PC-3 (cell line): ENCODE data around the gene TMEM231. TPM values are rescaled to one million over a fixed set of nuclear protein-coding genes. Genes with fewer than 3 reads are reported as not detected.
"Not testable (repeated sequence)": the region's sequence is repeated elsewhere in the genome, so short reads cannot be mapped to it uniquely, and the experiment has no call there.

Experiments
- ATAC-seq: fragments of 200-7000 bp; cut with Tn5 transposase; 2 replicates; pipeline ENCODE4 v1.9.1; 2020; ENCODE audit warnings: mild to moderate bottlenecking, moderate library complexity
- BruUV-seq: library from RNA; stranded (reverse); fragments of 400-500 nt; replicated peaks from 2 replicates; lab custom pipeline; 2021; lab: Mats Ljungman, UMichigan
- CTCF ChIA-PET: fragments of 300-600 bp; sonication (Branson Sonifier 250); formaldehyde crosslinking; loops from one replicate; lab custom pipeline; 2022; ENCODE audit warnings: antibody characterized with exemption; lab: Charles Lee
- POLR2A ChIA-PET: fragments of 300-600 bp; sonication (Branson Sonifier 250); formaldehyde crosslinking; loops from one replicate; lab custom pipeline; 2022; ENCODE audit warnings: antibody characterized with exemption; ENCODE audit not compliant: unreplicated experiment; lab: Charles Lee
- DNase-seq: peaks from one replicate; pipeline ENCODE4 v3.0.0-alpha.2; 2015
- H2AFZ ChIP-seq: fragments of 300-600 bp; sonication (generic); 2 replicates; pipeline ENCODE4 v1.6.0; 2016; ENCODE audit warnings: antibody characterized with exemption, low read length
- H3F3A ChIP-seq: fragments of 300-600 bp; sonication (generic); one replicate; pipeline ENCODE4 v1.6.0; 2017; ENCODE audit warnings: antibody characterized with exemption, low read length, control low read depth, mild to moderate bottlenecking; ENCODE audit not compliant: unreplicated experiment
- H3K27ac ChIP-seq: fragments of 300-600 bp; sonication (generic); 2 replicates; pipeline ENCODE4 v1.5.1; 2016; ENCODE audit warnings: mild to moderate bottlenecking, low read length
- H3K27me3 ChIP-seq: fragments of 300-600 bp; sonication (generic); 2 replicates; pipeline ENCODE4 v1.6.1; 2016; ENCODE audit warnings: low read length, mixed read lengths
- H3K36me3 ChIP-seq: fragments of 300-600 bp; sonication (generic); 2 replicates; pipeline ENCODE4 v1.6.1; 2016; ENCODE audit warnings: low read depth, mixed run types, low read length, mixed read lengths
- H3K4me1 ChIP-seq: fragments of 300-600 bp; sonication (generic); 2 replicates; pipeline ENCODE4 v1.5.1; 2016; ENCODE audit warnings: low read length; ENCODE audit not compliant: insufficient read depth
- H3K4me2 ChIP-seq: fragments of 300-600 bp; sonication (generic); 2 replicates; pipeline ENCODE4 v1.6.0; 2016; ENCODE audit warnings: low read length
- H3K4me3 ChIP-seq: fragments of 300-600 bp; sonication (generic); 2 replicates; pipeline ENCODE4 v1.5.1; 2016; ENCODE audit warnings: mild to moderate bottlenecking, low read length, mixed read lengths
- H3K79me2 ChIP-seq: fragments of 300-600 bp; sonication (generic); 2 replicates; pipeline ENCODE4 v1.6.1; 2017; ENCODE audit warnings: low read length, mixed read lengths
- H3K9ac ChIP-seq: fragments of 300-600 bp; sonication (generic); 2 replicates; pipeline ENCODE4 v1.6.0; 2016; ENCODE audit warnings: mild to moderate bottlenecking, low read length
- H3K9me2 ChIP-seq: fragments of 300-600 bp; sonication (generic); replicated peaks from 2 replicates; pipeline ENCODE4 v1.6.1; 2016; ENCODE audit warnings: mixed run types, low read length, mixed read lengths
- H3K9me3 ChIP-seq: fragments of 300-600 bp; sonication (generic); 2 replicates; pipeline ENCODE4 v1.6.1; 2016; ENCODE audit warnings: low read length, mixed read lengths
- H4K20me1 ChIP-seq: fragments of 300-600 bp; sonication (generic); 2 replicates; pipeline ENCODE4 v1.6.1; 2016; ENCODE audit warnings: low read length, mixed read lengths
- CTCF ChIP-seq: fragments of 300-600 bp; sonication (generic); conservative IDR thresholded peaks from 2 replicates; pipeline ENCODE4 v1.5.1; 2017; ENCODE audit warnings: antibody characterized with exemption, low read depth, mild to moderate bottlenecking, low read length
- EZH2 ChIP-seq: fragments of 300-600 bp; sonication (generic); IDR thresholded peaks from one replicate; pipeline ENCODE4 v1.6.1; 2017; ENCODE audit warnings: antibody characterized with exemption, mild to moderate bottlenecking, low read length; ENCODE audit not compliant: unreplicated experiment
- EZH2phosphoT487 ChIP-seq: fragments of 300-600 bp; sonication (generic); IDR thresholded peaks from 2 replicates; pipeline ENCODE4 v1.6.1; 2018; ENCODE audit warnings: mild to moderate bottlenecking, antibody characterized with exemption, low read length, borderline replicate concordance
- intact Hi-C: fragments of 100-400 bp; cut with micrococcal nuclease; formaldehyde crosslinking; loops from 2 replicates; pipeline ENCODE4 v1.9.0; 2023
- total RNA-seq: library from RNA; depleted of rRNA; stranded (reverse); fragments of >200 nt; gene quantifications from 2 replicates; pipeline ENCODE4 v1.2.3, GENCODE V29; 2014

The TMEM231 gene
- total RNA-seq, 1 experiment from 2014 or later: 20.2 TPM

GRCh38 chr16:75593825-75594820 lies 38.1 kb upstream of the TMEM231 start:
- Histone ChIP-seq H3K9me3 (no peaks in the 10 kb centered on the region), H3K79me2 (no peaks in the 10 kb centered on the region), H3K36me3 (peaks cover 7% of the 10 kb centered on the region; the same call in 1 of the 2 replicates), H2AFZ (peak overlapping the region; percentile 73), H3K4me3 (peak overlapping the region; percentile 30; the same call in 1 of the 2 replicates), H4K20me1 (no peaks in the 10 kb centered on the region), H3F3A (no peaks in the 10 kb centered on the region), H3K4me2 (peak overlapping the region; percentile 75), H3K27me3 (no peaks in the 10 kb centered on the region), H3K4me1 (peaks cover 16% of the 10 kb centered on the region), H3K9me2 (no peaks in the 10 kb centered on the region), H3K9ac (peak overlapping the region; percentile 50), H3K27ac (peak overlapping the region; percentile 85)
- BruUV-seq: no TSS peak
- no peak for TF ChIP-seq CTCF
- no peak for TF ChIP-seq EZH2
- TF ChIP-seq EZH2phosphoT487: no peak
- ATAC-seq: peak; percentile 98
- intact Hi-C loops: no loop called here
- CTCF ChIA-PET: no interaction called here
- POLR2A ChIA-PET: no interaction called here
- DNase-seq: peak; percentile 84

- intact Hi-C loops: no loop called here
- H3K4me2 ChIP-seq: no peak overlapping the region
- BruUV-seq: no TSS peak
Measured at GRCh38 chr16:75593308-75593707, 37.3 kb upstream of the TMEM231 start.

GRCh38 chr16:75591927-75592326 lies 35.9 kb upstream of the TMEM231 start:
- H3K4me2 ChIP-seq, DNase-seq, H3K9me3 ChIP-seq, H3K36me3 ChIP-seq, H2AFZ ChIP-seq, H3K79me2 ChIP-seq, H3K4me3 ChIP-seq, H3K9ac ChIP-seq, H3K9me2 ChIP-seq, H3F3A ChIP-seq, H4K20me1 ChIP-seq, H3K27me3 ChIP-seq, intact Hi-C loops, POLR2A ChIA-PET, CTCF ChIA-PET, H3K27ac ChIP-seq, BruUV-seq, ATAC-seq: not testable (repeated sequence)
- peaks cover 16% of the 10 kb centered on the region for H3K4me1 ChIP-seq

More at GRCh38 chr16:75593308-75593707, 37.3 kb upstream of the TMEM231 start:
- Histone ChIP-seq H3K9me2 (no peaks in the 10 kb centered on the region), H3F3A (no peaks in the 10 kb centered on the region), H3K36me3 (peaks cover 7% of the 10 kb centered on the region; the same call in 1 of the 2 replicates), H3K79me2 (no peaks in the 10 kb centered on the region), H4K20me1 (no peaks in the 10 kb centered on the region), H3K4me1 (peaks cover 16% of the 10 kb centered on the region), H3K9ac (no peak overlapping the region), H3K4me3 (no peak overlapping the region), H2AFZ (no peak overlapping the region), H3K27me3 (no peaks in the 10 kb centered on the region), H3K9me3 (no peaks in the 10 kb centered on the region), H3K27ac (no peak overlapping the region)
- ChIA-PET CTCF (no interaction called here), POLR2A (no interaction called here)
- no peak for ATAC-seq
- TF ChIP-seq EZH2 (no peak), EZH2phosphoT487 (no peak)
- DNase-seq: no peak
